Stimulated activated CD4-positive, alpha-beta T cell treated with anti-CD3 and anti-CD28 coated beads, Interleukin-4, amount 100 ng/mL, for 24 hours (primary cell): Measurements from ENCODE around the gene GPR148.
"Not testable (repeated sequence)": the region's sequence is repeated elsewhere in the genome, so short reads cannot be mapped to it uniquely, and the experiment has no call there.

Source experiments
- DNase-seq: peaks from one replicate; pipeline ENCODE4 v3.0.0-alpha.2; 2020

The GPR148 gene

GRCh38 chr2:130728549-130729316 is at the start of gene GPR148:
Gene GPR148 (plus strand): TSS chr2:130729070. CDS start chr2:130729152, 82 bp downstream.
- DNase-seq: no peak

GRCh38 chr2:130692041-130692770 is 36.7 kb upstream of the GPR148 start:
- not testable (repeated sequence) for DNase-seq

GRCh38 chr2:130693474-130693873 is 35.4 kb upstream of the GPR148 start:
- not testable (repeated sequence) for DNase-seq

GRCh38 chr2:130703250-130703649 is 25.6 kb upstream of the GPR148 start:
- not testable (repeated sequence) for DNase-seq

- DNase-seq: not testable (repeated sequence)
These were observed 14.1 kb upstream of the GPR148 start for GRCh38 chr2:130714795-130715194.

GRCh38 chr2:130720036-130720435 is 8.8 kb upstream of the GPR148 start:
- no peak for DNase-seq

GRCh38 chr2:130720528-130720927 is 8.3 kb upstream of the GPR148 start:
- DNase-seq: no peak

GRCh38 chr2:130724455-130724854 is 4.4 kb upstream of the GPR148 start:
- DNase-seq: no peak

- DNase-seq: no peak
These were observed 2.2 kb upstream of the GPR148 start for GRCh38 chr2:130726614-130727180.

GRCh38 chr2:130727286-130727924 is 1.5 kb upstream of the GPR148 start:
- DNase-seq: peak; percentile 89

- peak; percentile 33 for DNase-seq
These were observed 839 bp upstream of the GPR148 start for GRCh38 chr2:130728007-130728454.

GRCh38 chr2:130729322-130730299 is 741 bp downstream of the GPR148 start:
- no peak for DNase-seq

- not testable (repeated sequence) for DNase-seq
These were observed 3.4 kb downstream of the GPR148 start for GRCh38 chr2:130732257-130732656.

- DNase-seq: no peak
These were observed 6.3 kb downstream of the GPR148 start for GRCh38 chr2:130735200-130735599.

GRCh38 chr2:130736487-130736886 is 7.6 kb downstream of the GPR148 start:
- DNase-seq: no peak

- no peak for DNase-seq
These were observed 8.7 kb downstream of the GPR148 start for GRCh38 chr2:130737592-130737991.

- DNase-seq: no peak
These were observed 11.8 kb downstream of the GPR148 start for GRCh38 chr2:130740671-130741070.

GRCh38 chr2:130743278-130743677 is 14.4 kb downstream of the GPR148 start:
- DNase-seq: no peak

- no peak for DNase-seq
These were observed 15.6 kb downstream of the GPR148 start for GRCh38 chr2:130744287-130745117.

GRCh38 chr2:130749078-130749477 is 20.2 kb downstream of the GPR148 start:
- no peak for DNase-seq

- no peak for DNase-seq
These were observed 20.8 kb downstream of the GPR148 start for GRCh38 chr2:130749641-130750040.
